Body of pancreas (tissue), 4 donors: ENCODE results near the gene ATP2C2. TPM values are rescaled to one million over a fixed set of nuclear protein-coding genes. Genes with fewer than 3 reads are reported as not detected.

Source experiments
- ATAC-seq: fragments of 150-250 bp; one replicate; pipeline ENCODE4 v1.9.1; 2016
- DNase-seq, 4 donors: peaks; one replicate each; pipeline ENCODE4 v3.0.0-alpha.2; 2019
- H3K27ac ChIP-seq, 4 donors: fragments of 200-600 bp; sonication (generic); 1 replicate in 3 of 4; 2 replicates in 1 of 4; pipeline versions ENCODE4 v1.5.1 to v1.6.1; 2016 to 2019; ENCODE audit warnings: mild to moderate bottlenecking in 1 of 4, mixed read lengths in 1 of 4, moderate library complexity in 1 of 4
- H3K27me3 ChIP-seq, 2 donors: fragments of 200-600 bp; sonication (generic); one replicate each; pipeline ENCODE4 v1.6.0; 2016; ENCODE audit warnings: mild to moderate bottlenecking in 1 of 2
- H3K36me3 ChIP-seq, 2 donors: fragments of 200-600 bp; sonication (generic); replicated peaks in 1 of 2; 2 replicates each; pipeline ENCODE4 v1.5.1; 2016; ENCODE audit warnings: low read depth in 2 of 2; ENCODE audit not compliant: insufficient read depth in 1 of 2
- H3K4me1 ChIP-seq: fragments of 200-600 bp; sonication (generic); one replicate; pipeline ENCODE4 v1.6.0; 2016
- H3K4me3 ChIP-seq, 2 donors: fragments of 200-600 bp; sonication (generic); 1 replicate in 1 of 2; 2 replicates in 1 of 2; pipeline ENCODE4 v1.5.1; 2016 to 2019
- H3K9me3 ChIP-seq, 3 donors: fragments of 200-600 bp; sonication (generic); 1 replicate in 2 of 3; 2 replicates in 1 of 3; pipeline ENCODE4 v1.5.1; 2016
- POLR2A ChIP-seq, 3 donors: fragments of 450-650 bp; IDR thresholded peaks; one replicate each; pipeline ENCODE4 v1.6.1; 2016; ENCODE audit warnings: antibody characterized with exemption in 3 of 3, mild to moderate bottlenecking in 2 of 3
- WGBS, 2 donors: methylation state at CpG; one replicate each; pipeline ENCODE4 v1.1.5; 2017; 5-methylcytosine and 5-hydroxymethylcytosine counted together
- intact Hi-C: fragments of 100-400 bp; cut with DNase I; formaldehyde crosslinking; loops from one replicate; pipeline ENCODE4 v1.15.1; 2023
- total RNA-seq, 2 donors: library from RNA; depleted of rRNA; stranded (reverse); fragments of >200 nt; gene quantifications; one replicate each; pipeline ENCODE4 v1.1.0, GENCODE V29; 2016
- TF ChIP-seq, protein P1 (sequence below), 7 experiments: fragments of 450-650 bp in 4 of 7; fragments of 200-600 bp in 3 of 7; sonication (generic) in 3 of 7; IDR thresholded peaks; one replicate each; pipeline ENCODE4 v1.5.1; 2016 to 2019; ENCODE audit warnings: antibody characterized with exemption in 7 of 7

Gene ATP2C2
- total RNA-seq, 2 donors from 2014 or later = 2.1 to 18.1 TPM

DNA sequence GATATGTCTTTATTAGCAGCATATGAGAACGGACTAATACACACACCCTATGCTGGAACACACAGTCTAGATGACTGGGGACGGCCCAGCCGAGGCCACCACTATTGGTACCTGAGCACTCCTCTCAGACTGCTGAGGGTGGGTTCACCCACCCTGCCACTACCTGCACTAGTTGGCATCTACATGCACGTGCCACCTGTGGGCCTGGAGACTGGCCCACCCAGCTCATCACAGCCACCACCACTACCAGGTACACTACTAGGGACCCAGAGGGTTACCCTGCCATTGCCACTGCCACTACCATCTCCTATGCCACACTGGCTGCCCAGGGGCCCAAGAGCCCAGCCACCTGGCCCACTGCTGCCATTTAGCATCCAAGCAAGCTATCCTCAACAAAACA lies 103.6 kb downstream of the ATP2C2 start:
- intact Hi-C loops = no loop called here
- Histone ChIP-seq H3K9me3 (peaks cover 0 to 5% (median 0%) of the 10 kb centered on the region in 3 donors), H3K36me3 (no peaks in the 10 kb centered on the region), H3K4me1 (no peaks in the 10 kb centered on the region), H3K27me3 (no peaks in the 10 kb centered on the region), H3K27ac (no peak overlapping the region), H3K4me3 (no peak overlapping the region)
- TF ChIP-seq, protein P1, sequence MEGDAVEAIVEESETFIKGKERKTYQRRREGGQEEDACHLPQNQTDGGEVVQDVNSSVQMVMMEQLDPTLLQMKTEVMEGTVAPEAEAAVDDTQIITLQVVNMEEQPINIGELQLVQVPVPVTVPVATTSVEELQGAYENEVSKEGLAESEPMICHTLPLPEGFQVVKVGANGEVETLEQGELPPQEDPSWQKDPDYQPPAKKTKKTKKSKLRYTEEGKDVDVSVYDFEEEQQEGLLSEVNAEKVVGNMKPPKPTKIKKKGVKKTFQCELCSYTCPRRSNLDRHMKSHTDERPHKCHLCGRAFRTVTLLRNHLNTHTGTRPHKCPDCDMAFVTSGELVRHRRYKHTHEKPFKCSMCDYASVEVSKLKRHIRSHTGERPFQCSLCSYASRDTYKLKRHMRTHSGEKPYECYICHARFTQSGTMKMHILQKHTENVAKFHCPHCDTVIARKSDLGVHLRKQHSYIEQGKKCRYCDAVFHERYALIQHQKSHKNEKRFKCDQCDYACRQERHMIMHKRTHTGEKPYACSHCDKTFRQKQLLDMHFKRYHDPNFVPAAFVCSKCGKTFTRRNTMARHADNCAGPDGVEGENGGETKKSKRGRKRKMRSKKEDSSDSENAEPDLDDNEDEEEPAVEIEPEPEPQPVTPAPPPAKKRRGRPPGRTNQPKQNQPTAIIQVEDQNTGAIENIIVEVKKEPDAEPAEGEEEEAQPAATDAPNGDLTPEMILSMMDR (IDR thresholded peaks at IDR 0.05) = no peak
- no peak for TF ChIP-seq POLR2A (IDR thresholded peaks at IDR 0.05)
- DNase-seq = no peak
- ATAC-seq = no peak
- 94 to 100% methylated on average over 3 to 4 of the region's 4 CpGs for WGBS, 2 donors

DNA sequence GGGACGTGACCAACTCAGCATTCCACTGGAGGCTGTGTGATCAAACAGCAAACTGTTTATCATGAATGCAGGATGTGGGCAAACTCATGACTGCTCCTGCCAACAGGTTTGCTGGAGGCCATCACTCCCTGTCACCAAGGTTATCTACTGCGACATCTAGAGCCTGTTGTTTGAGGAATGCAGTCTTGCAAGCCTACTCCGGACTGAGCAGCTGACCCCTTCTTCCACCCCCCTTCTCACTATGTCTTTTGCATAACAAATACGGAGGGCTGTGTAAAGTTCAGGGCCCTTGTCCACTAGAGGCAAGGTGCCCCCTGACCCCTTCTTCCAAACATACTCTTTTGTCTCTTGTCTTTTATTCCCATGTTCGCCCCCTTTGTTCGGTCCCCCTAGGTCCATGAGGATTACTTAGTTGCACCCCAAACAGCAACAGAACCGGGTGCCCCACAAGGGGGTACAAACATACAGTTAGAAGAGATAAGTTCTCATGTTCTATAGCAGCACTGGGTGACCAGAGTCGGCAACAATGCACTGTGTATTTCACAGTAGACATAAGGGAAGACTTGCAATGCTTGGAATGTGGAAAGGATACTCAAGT lies 107.4 kb downstream of the ATP2C2 start:
- DNase-seq (no peak), ATAC-seq (no peak)
- Histone ChIP-seq H3K9me3 (no peaks in the 10 kb centered on the region), H3K27me3 (no peaks in the 10 kb centered on the region), H3K36me3 (no peaks in the 10 kb centered on the region), H3K4me3 (no peak overlapping the region), H3K4me1 (no peaks in the 10 kb centered on the region), H3K27ac (no peak overlapping the region)
- TF ChIP-seq POLR2A (IDR thresholded peaks at IDR 0.05) = no peak
- TF ChIP-seq, protein P1 (IDR thresholded peaks at IDR 0.05) = no peak
- intact Hi-C loops = no loop called here
- WGBS, 2 donors = 79% methylated on average over 8 of the region's 8 CpGs

DNA sequence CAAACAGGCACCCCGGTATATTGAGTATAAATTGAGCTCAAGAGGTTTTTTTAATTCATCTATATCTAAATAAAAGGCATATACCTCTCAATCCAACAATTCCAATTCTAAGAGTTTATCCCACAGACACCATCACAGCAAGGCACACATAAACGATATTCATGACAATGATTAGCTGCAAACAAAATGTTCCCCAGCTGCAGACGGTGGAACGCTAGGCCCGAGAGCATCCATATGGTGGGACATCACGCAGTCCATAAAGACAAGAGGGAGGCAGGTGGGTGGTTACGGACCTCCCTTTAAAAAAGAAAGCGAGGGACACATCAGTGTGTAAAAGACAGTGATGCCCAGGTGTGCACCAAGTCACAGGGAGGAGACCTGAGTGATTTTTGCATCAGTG lies 108.1 kb downstream of the ATP2C2 start:
- DNase-seq = no peak
- intact Hi-C loops = no loop called here
- Histone ChIP-seq H3K4me3 (no peak overlapping the region), H3K27me3 (no peaks in the 10 kb centered on the region), H3K27ac (no peak overlapping the region), H3K36me3 (no peaks in the 10 kb centered on the region), H3K4me1 (no peaks in the 10 kb centered on the region), H3K9me3 (no peaks in the 10 kb centered on the region)
- TF ChIP-seq, protein P1 (IDR thresholded peaks at IDR 0.05) = no peak
- no peak for TF ChIP-seq POLR2A (IDR thresholded peaks at IDR 0.05)
- WGBS, 2 donors = 92 to 94% methylated on average over 8 of the region's 8 CpGs
- ATAC-seq = no peak

DNA sequence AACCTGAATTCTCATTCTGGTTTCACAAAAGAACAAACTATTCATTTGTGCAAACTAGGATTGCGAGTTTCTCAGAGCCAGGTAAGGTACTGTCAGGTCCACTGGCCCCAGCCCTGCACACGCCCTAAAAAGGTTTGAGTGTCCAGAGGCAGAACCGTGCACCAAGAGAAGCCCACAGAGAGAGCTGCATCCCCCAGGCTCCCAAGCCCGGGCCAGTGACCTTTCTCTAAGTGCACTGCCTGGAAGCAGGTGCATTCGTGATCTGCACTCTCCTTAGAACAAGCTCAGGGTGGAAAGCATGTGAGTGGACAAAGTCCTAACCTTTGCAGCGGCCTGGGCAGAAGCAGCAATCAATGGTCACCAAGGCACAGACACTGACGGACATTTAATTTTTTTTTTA lies 109.3 kb downstream of the ATP2C2 start:
- no peaks in the 10 kb centered on the region for H3K9me3 ChIP-seq
- no peaks in the 10 kb centered on the region for H3K27me3 ChIP-seq
- H3K4me3 ChIP-seq = no peak overlapping the region
- H3K36me3 ChIP-seq = no peaks in the 10 kb centered on the region
- WGBS, 2 donors = 77 to 79% methylated on average over 6 to 7 of the region's 7 CpGs
- ATAC-seq (no peak), DNase-seq (no peak)
- no peaks in the 10 kb centered on the region for H3K4me1 ChIP-seq
- intact Hi-C loops = no loop called here
- no peak overlapping the region for H3K27ac ChIP-seq
- TF ChIP-seq POLR2A (IDR thresholded peaks at IDR 0.05) = no peak
- TF ChIP-seq, protein P1 (IDR thresholded peaks at IDR 0.05) = no peak
